Cerebellar cortex (tissue), 1 donor: Measurements from ENCODE around the gene DCHS1.

Experiments used
- DNase-seq: peaks from one replicate; pipeline ENCODE4 v3.0.0-alpha.2; 2015; ENCODE audit warnings: low spot score

DCHS1 gene

GRCh38 chr11:6670202-6670830, 14.7 kb upstream of the DCHS1 start:
- no peak for DNase-seq

GRCh38 chr11:6667733-6668374, 12.2 kb upstream of the DCHS1 start:
- DNase-seq: peak; percentile 11

GRCh38 chr11:6666302-6667183, 10.9 kb upstream of the DCHS1 start:
- no peak for DNase-seq

- no peak for DNase-seq
These were observed 8.9 kb upstream of the DCHS1 start for GRCh38 chr11:6664551-6664950.

GRCh38 chr11:6663794-6664469, 8.3 kb upstream of the DCHS1 start:
- no peak for DNase-seq

GRCh38 chr11:6660712-6661111, 5.1 kb upstream of the DCHS1 start:
- no peak for DNase-seq

- no peak for DNase-seq
These were observed 3.0 kb upstream of the DCHS1 start for GRCh38 chr11:6658647-6659046.

GRCh38 chr11:6657346-6657745, 1.7 kb upstream of the DCHS1 start:
- no peak for DNase-seq

- no peak for DNase-seq
These were observed 1.3 kb upstream of the DCHS1 start for GRCh38 chr11:6656936-6657335.

GRCh38 chr11:6656584-6656915, 941 bp upstream of the DCHS1 start:
- DNase-seq: no peak

- DNase-seq: no peak
These were observed 404 bp downstream of the DCHS1 start for GRCh38 chr11:6655020-6655789.

- peak; percentile 3 for DNase-seq
These were observed 1.2 kb downstream of the DCHS1 start for GRCh38 chr11:6654281-6655019.

GRCh38 chr11:6653656-6654055, 2.0 kb downstream of the DCHS1 start:
- no peak for DNase-seq

GRCh38 chr11:6653097-6653496, 2.5 kb downstream of the DCHS1 start:
- DNase-seq: no peak

- no peak for DNase-seq
These were observed 3.4 kb downstream of the DCHS1 start for GRCh38 chr11:6652182-6652581.

- DNase-seq: no peak
These were observed 4.6 kb downstream of the DCHS1 start for GRCh38 chr11:6650980-6651379.

GRCh38 chr11:6650104-6650503, 5.5 kb downstream of the DCHS1 start:
- no peak for DNase-seq

- DNase-seq: no peak
These were observed 7.1 kb downstream of the DCHS1 start for GRCh38 chr11:6648501-6648900.

GRCh38 chr11:6647836-6648235, 7.8 kb downstream of the DCHS1 start:
- no peak for DNase-seq

GRCh38 chr11:6646918-6647679, 8.5 kb downstream of the DCHS1 start:
- DNase-seq: no peak

- no peak for DNase-seq
These were observed 9.1 kb downstream of the DCHS1 start for GRCh38 chr11:6646576-6646917.
